NCI-H1105 treated with DMSO at 0.1 percent for 48 hours (cell line): ENCODE measurements around the gene TSR2.
"Not testable (repeated sequence)": the region's sequence is repeated elsewhere in the genome, so short reads cannot be mapped to it uniquely, and the experiment has no call there.

ENCODE experiments used
- DNase-seq: peaks from one replicate; lab custom pipeline; 2025; lab: John Stamatoyannopoulos, UW

The TSR2 gene

GRCh38 chrX:54473993-54474859 is 34.0 kb downstream of the TSR2 start:
- DNase-seq: no peak

- no peak for DNase-seq
Measured at GRCh38 chrX:54479136-54480111, 39.2 kb downstream of the TSR2 start.

GRCh38 chrX:54482839-54483593 is 42.8 kb downstream of the TSR2 start:
- DNase-seq: no peak

- no peak for DNase-seq
Measured at GRCh38 chrX:54483946-54484345, 43.7 kb downstream of the TSR2 start.

- no peak for DNase-seq
Measured at GRCh38 chrX:54484666-54485065, 44.5 kb downstream of the TSR2 start.

GRCh38 chrX:54489819-54490218 is 49.6 kb downstream of the TSR2 start:
- not testable (repeated sequence) for DNase-seq

- DNase-seq: no peak
Measured at GRCh38 chrX:54492340-54492739, 52.1 kb downstream of the TSR2 start.

GRCh38 chrX:54494166-54494988 is 54.2 kb downstream of the TSR2 start:
- no peak for DNase-seq
